Suppressor macrophage (primary cell): ENCODE results near the gene C17orf50.
"Not testable (repeated sequence)": the region's sequence is repeated elsewhere in the genome, so short reads cannot be mapped to it uniquely, and the experiment has no call there.

ENCODE experiments used
- DNase-seq, 4 experiments: peaks; one replicate each; pipeline ENCODE4 v3.0.0-alpha.2; 2020 to 2022

C17orf50 gene

DNA sequence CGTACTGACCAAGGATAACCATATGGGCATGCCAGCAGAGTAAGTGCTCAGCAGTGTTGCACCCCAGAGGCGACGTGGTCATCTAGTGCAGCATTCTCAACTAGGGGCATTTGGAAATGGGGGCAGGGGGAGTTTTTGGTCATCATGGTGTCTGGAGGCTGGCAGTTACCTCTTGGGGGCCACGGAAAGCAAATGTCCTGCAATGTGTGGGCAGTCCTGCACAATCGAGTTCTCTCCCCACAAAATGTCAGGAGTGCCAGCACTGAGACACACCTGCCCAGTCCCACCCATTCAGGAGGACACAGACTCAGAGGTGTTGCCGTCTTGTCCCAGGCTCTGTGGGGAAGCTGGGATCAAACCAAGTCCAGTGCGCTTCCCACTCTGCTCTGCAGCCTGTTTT lies 26.3 kb upstream of the C17orf50 start:
- DNase-seq, result no peak

DNA sequence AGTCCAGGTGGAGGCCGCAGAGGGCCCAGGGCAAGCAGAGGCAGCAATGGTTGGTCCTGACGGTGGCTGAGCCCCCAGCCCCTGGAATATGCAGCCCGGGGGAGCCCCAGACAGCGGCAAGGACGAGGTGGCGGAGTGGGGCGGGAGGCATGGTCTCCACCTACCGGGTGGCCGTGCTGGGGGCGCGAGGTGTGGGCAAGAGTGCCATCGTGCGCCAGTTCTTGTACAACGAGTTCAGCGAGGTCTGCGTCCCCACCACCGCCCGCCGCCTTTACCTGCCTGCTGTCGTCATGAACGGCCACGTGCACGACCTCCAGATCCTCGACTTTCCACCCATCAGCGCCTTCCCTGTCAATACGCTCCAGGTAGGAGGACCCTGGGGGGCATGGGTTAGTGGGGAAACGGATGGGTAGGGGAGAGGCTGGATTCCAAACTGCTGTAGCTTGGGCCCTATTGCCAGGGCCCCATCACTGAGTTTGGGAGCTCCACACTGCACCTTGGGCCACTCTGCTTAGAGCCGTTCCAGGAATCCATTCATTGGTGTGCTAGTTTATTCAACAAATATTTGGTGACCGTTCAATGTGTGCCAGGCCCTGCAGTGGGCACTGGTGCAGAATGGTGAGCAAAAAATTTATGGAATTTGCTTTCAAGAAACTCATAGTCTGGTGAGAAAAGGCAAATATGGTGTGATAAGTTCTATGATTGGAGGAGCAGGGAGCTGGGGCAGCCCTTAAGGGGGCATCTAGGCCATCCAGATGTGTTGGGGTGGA lies 25.5 kb upstream of the C17orf50 start:
- no peak for DNase-seq

DNA sequence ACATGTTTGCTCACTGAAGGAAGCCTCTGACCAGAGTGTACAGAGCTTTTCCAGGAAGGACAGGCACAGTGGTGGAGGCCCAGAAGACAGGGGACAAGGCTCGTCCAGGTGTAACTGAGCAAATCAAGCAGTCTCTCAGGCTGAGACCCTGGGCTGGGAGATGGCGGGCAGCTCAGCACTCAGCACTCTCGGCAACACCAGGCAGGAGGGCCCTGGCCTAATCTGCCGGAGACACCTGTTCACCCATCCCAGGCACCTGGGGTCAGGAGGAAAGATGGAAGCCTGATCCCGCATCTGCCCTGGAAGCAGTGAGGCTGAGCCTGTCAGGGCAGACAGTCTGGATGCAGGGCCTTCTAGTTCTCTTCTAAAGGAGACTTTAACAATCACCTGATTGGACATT lies 24.5 kb upstream of the C17orf50 start:
- DNase-seq, result no peak

DNA sequence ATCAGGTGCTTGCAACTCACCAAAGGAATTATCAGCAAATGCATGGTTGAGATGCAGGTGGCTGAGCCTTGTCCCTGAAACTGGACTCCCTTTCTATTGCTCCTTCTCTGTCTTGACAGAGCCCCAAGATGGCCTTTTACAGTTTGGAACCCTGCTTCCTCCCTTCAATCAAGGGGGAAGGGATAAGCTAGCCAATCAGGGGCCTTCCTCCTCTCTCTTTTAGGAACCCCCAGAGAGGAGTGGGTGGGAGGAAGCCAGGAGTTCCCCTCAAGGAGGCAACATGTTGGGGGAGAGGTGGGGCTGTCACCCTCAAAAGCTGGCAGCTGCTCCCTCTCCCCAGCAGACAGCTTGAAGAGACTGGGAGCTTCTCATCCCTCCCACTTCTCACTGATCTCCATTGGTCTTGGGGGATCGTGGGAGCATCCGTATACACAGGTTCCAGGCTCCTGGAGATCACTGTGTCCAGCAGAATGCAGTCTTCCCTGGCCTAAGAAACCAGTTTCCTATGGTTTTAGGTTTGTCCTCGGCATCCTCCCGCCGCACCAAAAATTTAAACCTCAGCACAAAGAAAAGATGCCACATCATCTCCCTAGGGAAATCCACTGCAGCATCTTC lies 22.1 kb upstream of the C17orf50 start:
- DNase-seq, result no peak

DNA sequence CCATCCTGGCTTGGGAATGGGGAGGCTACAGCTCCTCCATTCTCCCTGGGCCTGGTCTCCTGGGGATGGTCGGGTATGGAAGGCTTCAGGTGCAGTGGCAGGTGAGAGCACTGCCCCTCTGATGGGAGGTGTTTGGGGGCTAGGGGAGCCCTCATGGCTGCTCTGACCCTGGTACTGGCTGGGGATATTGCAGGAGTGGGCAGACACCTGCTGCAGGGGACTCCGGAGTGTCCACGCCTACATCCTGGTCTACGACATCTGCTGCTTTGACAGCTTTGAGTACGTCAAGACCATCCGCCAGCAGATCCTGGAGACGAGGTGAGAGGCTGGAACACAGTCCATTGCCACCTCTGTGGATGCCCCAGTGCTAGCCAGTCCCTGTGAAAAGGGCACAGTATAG lies 20.5 kb upstream of the C17orf50 start:
- no peak for DNase-seq

DNA sequence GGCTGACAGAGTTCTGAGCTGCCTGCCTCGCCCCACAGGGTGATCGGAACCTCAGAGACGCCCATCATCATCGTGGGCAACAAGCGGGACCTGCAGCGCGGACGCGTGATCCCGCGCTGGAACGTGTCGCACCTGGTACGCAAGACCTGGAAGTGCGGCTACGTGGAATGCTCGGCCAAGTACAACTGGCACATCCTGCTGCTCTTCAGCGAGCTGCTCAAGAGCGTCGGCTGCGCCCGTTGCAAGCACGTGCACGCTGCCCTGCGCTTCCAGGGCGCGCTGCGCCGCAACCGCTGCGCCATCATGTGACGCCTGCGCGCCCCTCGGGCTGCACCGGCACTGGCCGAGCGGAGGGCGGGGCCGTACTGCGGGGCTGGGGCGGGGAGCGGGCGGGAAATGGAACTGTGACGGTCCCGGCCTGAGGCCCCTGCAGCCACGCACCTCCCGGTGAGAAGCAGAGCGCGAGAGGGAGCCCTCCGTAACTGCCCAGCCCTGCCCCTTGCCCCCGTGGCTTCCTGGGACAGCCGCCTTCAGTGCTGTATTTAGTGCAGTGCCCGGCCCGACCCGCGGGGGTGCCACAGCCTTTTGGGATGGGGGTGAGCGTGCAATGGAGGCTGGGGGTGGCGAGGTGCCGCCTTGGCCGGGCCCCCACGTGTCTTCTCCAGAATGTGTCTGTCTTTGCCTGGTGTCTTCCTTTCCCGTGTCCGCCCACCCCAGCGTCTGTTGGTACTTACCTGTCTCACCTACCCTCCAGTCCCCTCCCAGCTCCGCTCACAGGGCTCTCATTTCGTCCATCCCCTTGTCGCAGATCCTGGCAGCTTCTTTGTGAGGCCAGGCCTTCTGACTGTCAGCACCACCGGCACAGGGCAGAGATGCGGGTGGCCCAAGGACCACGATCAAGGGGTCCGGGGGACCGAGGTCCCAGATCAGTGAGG lies 19.4 kb upstream of the C17orf50 start:
- peak in 1 of 4 experiments; percentile 17 for DNase-seq

DNA sequence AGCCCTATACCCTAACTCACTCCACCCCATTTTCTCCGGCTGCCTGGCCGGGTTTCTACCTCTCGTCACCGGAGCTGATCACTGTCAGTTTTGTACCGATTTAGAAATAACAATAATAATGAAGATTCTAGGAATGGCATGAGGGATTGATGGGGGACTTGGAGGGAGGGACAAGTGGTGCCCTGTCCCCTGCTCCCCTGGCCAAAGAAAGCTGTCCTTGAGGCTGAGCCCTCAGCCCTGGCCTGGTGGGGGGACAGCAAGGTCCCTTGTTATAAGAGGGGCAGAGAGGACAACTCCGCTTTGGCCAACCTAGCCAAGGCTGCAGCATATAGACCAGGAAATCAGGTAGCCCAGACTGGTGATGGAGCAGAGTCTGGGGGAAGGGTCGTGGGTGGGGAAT lies 18.2 kb upstream of the C17orf50 start:
- DNase-seq, result no peak

DNA sequence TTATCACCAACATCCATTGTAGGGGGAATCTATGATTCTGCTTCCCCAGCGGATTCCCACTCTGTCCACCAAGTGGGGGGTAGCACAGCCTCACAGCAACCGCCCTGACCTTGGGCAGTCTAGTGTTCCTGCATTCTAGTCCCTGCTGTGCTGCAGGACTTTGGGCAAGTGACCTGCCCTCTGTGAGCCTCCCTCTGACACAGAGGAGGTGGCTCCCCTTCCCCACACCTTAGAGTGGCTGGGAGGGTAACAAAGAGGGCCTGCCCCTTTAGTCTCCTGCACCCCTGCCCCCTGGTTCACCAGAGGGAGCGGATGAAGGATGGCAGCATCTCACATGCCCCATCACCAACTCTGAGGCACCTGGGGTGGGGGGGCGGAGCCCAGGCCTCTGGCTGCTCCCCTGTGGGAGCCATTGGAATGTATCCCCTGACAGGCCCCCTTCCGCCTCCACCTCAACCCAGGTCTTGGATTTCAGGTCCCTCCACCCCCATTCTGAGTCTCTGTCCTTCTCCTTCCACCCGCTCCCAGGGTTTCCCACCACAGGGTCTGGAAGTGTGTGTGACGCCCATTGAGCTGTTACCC lies 17.7 kb upstream of the C17orf50 start:
- DNase-seq, result no peak

DNA sequence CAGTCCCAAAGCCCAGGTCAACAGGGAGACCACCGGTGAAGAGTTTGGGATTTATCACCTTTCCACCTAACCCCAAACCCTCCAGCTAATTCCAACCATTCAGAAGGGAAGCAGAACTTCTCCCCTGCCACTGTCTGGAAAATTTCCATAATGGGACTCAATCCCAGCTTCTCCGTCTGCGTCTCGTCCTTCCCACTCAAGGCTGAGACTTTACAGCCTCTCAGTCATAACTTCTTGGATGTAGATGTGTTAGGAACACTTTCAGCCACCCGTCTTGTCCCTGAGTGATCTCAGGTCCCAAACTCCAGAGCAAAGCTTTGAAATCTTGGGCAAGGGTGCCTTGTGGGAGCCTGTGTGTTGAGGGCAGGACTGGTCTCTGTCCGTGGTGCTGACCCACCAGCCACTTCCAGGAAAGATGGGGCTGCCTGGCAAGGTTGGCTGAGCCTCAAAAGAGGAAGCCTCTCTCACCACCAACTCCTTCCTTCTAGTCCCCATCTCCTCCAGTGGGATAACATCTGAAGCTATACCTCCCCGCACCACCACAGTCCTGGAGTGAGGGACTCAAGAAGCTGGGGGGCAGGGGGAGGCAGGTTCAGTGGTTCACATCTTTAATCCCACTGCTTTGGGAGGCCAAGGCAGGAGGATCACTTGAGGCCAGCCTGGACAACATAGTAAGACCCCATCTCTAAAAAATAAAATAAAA lies 16.9 kb upstream of the C17orf50 start:
- DNase-seq, result peak; percentile 64 to 82 (median 70)

DNA sequence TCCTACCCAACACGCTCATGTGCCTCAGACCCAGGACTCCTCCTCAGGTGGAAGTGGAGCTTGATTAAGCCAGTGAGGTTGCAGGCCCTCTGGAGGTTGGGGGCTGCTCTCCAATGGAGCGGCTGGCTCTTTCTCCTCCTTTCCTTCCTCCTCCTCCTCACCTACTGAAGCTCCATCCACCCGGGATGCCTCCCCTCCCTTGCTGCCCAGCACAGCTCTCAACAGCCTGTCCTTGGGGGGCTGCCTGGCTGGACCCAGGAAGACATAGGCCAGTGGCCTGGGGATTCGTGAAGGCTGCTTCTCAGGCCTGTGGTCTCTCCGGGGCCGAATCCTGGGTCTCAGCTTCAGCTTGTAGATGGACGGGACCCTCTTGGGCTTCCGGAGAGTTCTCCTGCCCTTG lies 15.9 kb upstream of the C17orf50 start:
- DNase-seq, result no peak

DNA sequence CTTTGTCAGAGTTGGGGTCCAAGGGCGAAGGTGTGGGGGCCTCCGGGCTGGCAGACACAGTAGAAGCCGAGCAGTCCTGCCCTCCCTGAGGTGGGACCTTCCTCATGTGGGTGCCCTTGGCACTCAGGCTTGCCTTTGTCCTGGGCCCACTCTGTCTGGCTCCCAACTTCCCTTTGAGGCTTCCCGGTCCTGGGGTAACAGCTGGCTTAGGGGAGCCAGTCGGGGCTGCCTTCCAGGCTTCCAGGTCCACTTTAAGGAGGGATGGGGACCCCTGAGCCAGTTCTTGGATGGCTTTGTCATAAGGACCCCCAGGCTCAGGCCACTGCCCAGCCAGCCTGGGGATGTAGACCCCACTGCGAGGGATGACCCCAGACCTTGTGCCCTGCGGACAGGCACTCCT lies 15.4 kb upstream of the C17orf50 start:
- DNase-seq, result no peak

DNA sequence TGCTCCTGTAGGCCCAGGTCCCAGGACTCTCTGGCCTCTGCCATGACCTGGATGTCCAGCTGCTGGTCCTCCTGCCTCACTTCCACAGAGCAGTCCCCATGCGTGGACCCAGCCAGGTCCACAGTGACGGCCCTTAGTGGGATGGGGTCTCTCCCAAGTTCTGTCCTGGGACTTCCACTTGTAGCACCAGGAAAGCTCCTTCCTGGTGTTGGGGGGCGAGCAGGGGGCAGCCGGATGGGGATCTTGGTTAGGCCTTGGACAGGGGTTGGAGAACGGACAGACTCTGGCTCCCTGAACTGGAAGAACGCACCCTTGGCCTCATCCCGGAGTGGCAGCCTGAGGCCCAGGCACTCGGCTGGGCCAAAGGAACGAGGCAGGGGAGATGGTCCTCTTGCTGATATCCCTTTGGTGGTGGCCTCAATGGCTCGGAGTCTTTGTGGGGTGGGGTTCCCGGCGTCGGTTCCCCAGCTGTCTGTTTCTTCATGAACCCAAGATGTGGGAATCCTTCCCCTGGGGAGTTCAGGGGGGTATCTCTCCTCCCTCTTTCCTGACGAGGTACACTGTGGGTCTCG lies 14.9 kb upstream of the C17orf50 start:
- DNase-seq, result no peak

DNA sequence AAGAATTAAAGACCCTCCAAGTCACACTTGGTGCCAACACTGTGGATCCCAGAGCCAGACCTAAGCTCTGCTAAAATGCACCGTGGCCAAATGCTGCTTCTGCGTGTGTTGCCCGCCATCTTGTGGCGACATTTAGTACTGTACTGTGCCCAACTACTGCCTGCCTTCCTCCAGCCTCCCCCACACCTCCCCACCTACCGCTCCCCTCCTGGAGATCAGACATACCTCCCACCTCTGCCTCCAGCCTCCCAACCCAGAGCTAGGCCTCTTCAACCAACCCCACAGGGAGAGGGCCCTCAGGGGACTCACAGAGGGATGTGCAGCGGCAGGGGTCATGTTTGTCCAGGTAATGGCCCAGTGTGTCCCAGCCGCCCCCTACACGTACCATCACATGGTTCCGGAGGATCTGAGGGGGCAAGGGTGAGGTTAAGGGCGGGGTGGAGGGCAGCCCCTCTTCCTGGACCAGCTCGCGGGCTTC lies 13.1 kb upstream of the C17orf50 start:
- peak; percentile 81 to 88 (median 84) for DNase-seq

DNA sequence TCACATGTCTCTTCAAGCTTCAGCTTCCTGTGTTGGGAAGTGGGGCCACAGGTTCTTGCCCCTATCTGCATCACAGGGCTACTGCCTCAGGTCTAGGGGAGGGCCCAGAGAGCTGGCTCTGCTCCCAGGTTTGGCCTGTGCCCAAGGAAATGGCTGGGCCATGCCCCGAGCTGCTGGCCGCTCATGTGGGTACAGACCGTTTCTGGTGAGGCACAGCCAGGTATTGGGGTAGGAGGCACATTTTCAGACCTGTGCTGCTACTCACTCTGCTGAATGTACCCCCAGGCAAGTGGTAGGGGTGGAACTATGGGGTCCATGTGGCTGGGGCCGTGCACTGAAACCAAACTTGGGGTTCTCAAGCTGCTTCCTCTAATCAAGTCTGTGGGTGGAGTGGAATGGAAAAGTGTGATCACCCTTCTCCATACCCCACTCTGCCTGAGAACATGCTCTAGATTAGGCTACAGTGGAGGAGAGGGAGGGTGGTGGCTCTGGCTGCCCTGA lies 12.3 kb upstream of the C17orf50 start:
- DNase-seq, result peak in 2 of 4 experiments; percentile 28 to 41

DNA sequence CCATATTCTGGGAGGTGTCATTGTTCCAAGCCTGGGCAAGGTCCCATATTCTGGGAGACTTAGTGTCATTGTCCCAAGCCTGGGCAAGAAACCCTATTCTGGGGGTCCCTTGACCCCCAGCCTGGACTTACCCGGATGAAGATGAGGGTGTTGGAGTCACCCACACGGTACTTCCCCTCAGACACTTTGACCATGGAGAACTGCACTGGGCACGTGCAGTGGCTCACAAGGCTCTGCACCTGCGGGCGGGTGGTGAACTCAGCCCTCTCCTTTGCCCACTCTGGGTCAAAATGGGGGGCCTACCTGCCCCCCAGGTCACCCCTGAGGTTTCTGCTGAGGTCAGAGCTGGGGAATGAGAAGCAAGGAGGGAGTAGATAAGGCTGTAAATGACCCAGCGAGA lies 11.7 kb upstream of the C17orf50 start:
- no peak for DNase-seq

DNA sequence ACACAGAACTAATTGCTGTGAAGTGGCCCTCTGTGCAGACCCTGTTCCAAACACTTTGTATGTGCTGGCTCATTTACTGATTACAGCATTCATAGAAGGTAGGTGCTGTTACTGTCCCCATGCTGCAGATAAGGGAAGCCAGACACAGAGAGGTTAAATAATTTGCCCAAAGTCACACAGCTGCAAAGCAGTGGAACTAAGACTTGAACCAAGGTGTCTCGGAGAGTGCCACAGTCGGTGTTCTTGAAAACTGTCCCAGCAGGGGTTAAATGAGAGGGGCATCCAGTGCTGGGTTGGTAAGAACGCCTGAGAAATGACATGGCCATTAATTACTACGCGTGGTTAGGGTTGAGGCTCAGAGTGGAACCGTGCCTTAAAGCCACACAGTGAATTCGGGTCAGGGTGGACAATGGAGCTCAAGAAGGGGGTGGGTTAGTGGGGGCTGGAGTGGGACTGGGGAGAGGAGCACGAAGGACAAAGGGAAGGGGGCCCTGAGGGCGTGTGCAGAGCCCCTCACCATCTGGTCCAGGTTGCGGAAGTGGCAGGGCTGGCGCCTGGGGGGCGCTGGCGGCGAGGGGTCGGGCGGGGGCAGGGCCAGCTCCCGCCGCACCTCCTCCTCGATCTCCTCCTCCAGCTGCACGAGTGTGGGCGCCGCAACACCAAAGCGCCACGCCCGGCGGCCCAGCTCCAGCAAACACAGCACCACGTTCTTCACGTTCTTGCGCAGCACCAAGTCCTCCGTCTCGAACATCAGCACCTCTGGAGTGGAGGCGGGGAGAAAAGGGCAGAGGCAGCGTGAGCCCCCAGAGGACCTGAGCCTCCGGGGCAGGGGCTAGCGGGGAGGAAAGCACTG lies 10.9 kb upstream of the C17orf50 start:
- DNase-seq, result no peak

DNA sequence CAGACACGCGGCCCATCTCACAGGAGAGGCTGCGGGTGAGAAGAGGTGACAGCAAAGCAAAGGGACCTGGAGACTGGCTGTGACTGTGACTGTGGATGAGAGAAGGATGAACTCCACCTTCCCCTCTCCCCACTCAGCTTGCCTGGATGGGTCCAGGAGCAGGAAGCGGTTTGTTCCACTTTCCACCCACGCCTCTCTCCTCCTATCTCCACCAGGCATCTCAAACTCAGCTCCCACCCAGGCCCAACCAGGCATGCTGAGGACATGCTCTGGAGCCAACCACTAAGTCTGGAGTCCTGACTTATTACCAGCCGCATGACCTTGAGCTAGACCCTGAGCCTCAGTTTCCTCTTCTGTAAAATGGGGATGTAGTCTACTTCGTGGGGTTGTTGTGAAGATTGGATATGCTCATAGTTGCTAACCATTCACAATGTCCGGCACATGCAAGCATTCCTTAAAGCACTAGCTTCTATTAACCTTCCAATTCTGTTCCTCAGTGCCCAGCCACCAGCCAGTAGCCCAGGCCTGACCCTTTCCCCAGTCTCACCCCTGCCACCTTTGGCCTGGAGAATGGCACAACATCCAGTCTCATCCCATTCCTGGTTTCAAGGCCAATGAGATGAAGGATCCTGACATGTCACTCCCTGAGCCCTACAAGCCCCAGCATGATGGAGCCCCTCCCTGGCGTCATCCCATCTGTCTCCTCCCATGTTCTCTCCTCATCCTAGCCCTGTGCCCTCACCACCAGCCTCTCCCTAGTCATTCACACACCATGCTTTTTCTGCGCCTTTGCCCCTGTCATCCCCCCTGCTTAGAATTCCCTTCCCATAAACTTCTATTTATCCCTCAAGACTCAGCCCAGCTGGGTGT lies 9.9 kb upstream of the C17orf50 start:
- peak in 1 of 4 experiments; percentile 25 for DNase-seq

DNA sequence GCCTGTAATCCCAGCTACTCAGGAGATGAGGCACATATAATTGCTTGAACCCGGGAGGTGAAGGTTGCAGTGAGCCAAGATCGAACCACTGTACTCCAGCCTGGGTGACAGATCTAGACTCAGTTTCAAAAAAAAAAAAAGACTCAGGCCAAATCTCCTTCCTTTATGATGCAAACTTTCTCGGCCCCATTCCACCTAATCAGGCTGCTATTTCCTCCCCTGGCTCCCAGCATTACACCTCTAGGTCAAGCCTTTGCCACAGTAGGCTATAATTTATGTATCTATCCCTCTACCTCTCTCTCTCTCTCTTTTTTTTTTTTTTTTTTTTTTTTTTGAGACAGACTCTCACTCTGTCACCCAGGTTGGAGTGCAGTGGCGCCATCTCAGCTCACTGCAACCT lies 9.1 kb upstream of the C17orf50 start:
- not testable (repeated sequence) for DNase-seq

DNA sequence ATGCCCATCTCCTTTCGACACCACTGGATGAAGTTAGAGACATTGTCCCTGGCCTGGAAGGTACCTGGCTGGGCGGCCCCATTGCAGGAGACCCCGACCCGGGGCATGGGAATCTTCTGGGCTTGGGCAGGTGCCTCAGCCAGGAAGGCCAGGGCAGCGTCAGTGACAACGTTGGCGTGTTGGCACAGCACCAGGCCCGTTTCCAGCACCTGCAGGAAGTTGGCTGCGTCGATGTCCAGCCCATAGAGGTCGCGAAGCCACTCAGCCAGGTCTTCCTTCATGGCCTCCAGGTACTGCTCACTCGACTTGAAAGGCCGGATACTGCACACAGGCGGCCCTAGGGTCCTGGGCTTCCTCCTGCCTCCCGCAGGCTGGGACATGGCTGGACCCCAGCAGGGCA lies 8.2 kb upstream of the C17orf50 start:
- DNase-seq, result no peak
